GM12873 (cell line): ENCODE data around the gene ATP5ME.

Source experiments
- CTCF ChIP-seq: IDR thresholded peaks from 2 replicates; pipeline ENCODE4 v1.5.1; 2012; ENCODE audit warnings: low read depth, mild to moderate bottlenecking, moderate library complexity, low read length, control low read depth; ENCODE audit not compliant: insufficient read depth; ENCODE audit errors: missing control alignments

ATP5ME gene

GRCh38 chr4:650461-650860 is 23.6 kb downstream of the ATP5ME start:
- no peak for TF ChIP-seq CTCF

- no peak for TF ChIP-seq CTCF
These were observed 24.2 kb downstream of the ATP5ME start for GRCh38 chr4:649751-650310.

- no peak for TF ChIP-seq CTCF
These were observed 24.8 kb downstream of the ATP5ME start for GRCh38 chr4:649293-649625.

- no peak for TF ChIP-seq CTCF
These were observed 25.3 kb downstream of the ATP5ME start for GRCh38 chr4:648579-649292.

GRCh38 chr4:647481-647880 is 26.6 kb downstream of the ATP5ME start:
- TF ChIP-seq CTCF = no peak

- TF ChIP-seq CTCF = no peak
These were observed 27.6 kb downstream of the ATP5ME start for GRCh38 chr4:646460-646859.

- no peak for TF ChIP-seq CTCF
These were observed 36.4 kb downstream of the ATP5ME start for GRCh38 chr4:637536-638280.
